Measurements from ENCODE around the gene HLCS. TPM values are rescaled to one million over a fixed set of nuclear protein-coding genes. Genes with fewer than 3 reads are reported as not detected.

The HLCS gene
- total RNA-seq, 2 donors from 2014 or later, result 6.9 to 10.0 TPM

DNA sequence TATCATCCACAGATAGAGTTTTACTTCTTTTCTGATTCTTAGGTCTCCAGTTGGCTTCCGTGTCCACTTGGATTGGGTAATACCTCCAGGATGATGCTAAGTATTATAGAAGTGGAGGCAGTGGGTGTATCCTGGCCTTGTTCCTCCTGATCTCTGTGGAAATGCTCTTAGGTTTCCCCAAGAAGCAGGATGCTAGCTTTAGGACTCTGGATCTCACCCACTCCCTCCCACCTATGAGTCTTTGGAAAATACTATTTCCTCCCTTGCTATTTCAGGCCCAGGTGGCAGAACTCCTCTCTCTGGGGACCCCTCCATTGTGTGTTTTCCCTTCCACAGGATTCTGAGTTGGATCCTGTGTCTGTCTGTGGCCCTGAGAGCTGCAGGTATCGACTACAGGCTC lies 180.9 kb downstream of the HLCS start:
- H3K4me3 ChIP-seq, result no peak overlapping the region
- H3K27me3 ChIP-seq, result no peaks in the 10 kb centered on the region
- TF ChIP-seq, protein P1, sequence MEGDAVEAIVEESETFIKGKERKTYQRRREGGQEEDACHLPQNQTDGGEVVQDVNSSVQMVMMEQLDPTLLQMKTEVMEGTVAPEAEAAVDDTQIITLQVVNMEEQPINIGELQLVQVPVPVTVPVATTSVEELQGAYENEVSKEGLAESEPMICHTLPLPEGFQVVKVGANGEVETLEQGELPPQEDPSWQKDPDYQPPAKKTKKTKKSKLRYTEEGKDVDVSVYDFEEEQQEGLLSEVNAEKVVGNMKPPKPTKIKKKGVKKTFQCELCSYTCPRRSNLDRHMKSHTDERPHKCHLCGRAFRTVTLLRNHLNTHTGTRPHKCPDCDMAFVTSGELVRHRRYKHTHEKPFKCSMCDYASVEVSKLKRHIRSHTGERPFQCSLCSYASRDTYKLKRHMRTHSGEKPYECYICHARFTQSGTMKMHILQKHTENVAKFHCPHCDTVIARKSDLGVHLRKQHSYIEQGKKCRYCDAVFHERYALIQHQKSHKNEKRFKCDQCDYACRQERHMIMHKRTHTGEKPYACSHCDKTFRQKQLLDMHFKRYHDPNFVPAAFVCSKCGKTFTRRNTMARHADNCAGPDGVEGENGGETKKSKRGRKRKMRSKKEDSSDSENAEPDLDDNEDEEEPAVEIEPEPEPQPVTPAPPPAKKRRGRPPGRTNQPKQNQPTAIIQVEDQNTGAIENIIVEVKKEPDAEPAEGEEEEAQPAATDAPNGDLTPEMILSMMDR (IDR thresholded peaks at IDR 0.05), result no peak
- H3K36me3 ChIP-seq, result no peaks in the 10 kb centered on the region
- H3K9me3 ChIP-seq, result no peaks in the 10 kb centered on the region
- peaks cover 0 to 11% of the 10 kb centered on the region in 2 donors for H3K4me1 ChIP-seq
- DNase-seq (ENCODE audit: low spot score), result no peak
- H3K27ac ChIP-seq, result no peak overlapping the region

DNA sequence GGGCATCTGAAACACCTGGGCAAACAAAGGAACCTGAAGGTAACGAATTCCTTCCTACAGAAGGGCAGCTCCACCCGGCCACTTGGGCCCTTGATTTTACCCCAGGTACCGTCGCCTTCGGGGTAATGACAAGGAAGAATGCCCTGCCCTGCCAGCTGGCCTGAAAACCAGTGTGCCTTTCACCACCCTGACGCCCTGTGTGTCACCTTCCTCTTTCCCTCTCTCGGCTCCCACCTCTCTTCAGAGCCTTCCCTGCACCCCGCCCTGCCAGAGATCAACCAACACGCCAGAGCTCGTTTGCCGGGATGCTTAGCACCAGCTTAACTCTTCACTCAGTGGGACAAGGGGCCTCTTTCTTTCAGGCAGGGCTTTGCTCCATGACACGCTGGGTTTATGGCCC lies 181.5 kb downstream of the HLCS start:
- DNase-seq (ENCODE audit: low spot score), result no peak
- Histone ChIP-seq H3K36me3 (no peaks in the 10 kb centered on the region), H3K4me3 (no peak overlapping the region), H3K4me1 (peaks cover 0 to 11% of the 10 kb centered on the region in 2 donors), H3K27me3 (no peaks in the 10 kb centered on the region), H3K27ac (no peak overlapping the region), H3K9me3 (no peaks in the 10 kb centered on the region)
- TF ChIP-seq, protein P1 (IDR thresholded peaks at IDR 0.05), result no peak

DNA sequence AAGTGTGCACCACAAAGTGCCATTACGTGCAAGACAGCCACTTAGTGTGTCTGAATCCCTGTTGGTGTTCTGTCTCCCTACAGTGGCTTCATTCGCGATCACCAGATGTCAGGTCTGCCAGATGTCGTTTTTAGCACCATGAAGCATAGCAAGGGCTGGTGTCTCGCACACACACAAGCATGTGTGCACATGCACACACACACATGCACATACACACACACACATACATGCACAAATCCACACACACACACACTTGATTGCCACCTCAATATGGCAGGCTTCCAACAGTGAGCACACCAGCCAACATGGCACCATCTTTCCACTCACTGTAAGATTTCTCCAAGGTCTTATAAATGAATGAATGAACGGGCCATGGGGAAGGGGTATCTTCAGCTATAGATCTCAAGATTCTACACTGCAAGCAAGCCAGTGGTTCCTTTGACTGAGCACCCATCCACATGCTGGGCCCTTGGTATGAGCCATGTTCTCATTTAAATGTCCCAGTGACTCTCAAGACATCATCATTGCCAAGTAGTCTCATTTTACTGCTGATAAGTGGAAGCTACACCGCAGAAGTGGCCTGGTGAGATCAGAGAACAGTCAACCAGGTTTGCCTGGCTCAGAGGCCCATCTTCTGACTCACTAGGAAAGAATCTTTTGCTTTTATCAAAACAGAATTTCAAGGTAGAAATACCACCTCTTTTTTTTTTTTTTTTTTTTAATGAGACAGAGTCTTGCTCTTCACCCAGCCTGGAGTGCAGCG lies 182.7 kb downstream of the HLCS start:
- Histone ChIP-seq H3K4me1 (peaks cover 0 to 11% of the 10 kb centered on the region in 2 donors), H3K27ac (no peak overlapping the region), H3K36me3 (no peaks in the 10 kb centered on the region), H3K4me3 (no peak overlapping the region), H3K9me3 (no peaks in the 10 kb centered on the region), H3K27me3 (no peaks in the 10 kb centered on the region)
- DNase-seq (ENCODE audit: low spot score), result no peak
- TF ChIP-seq, protein P1 (IDR thresholded peaks at IDR 0.05), result no peak

DNA sequence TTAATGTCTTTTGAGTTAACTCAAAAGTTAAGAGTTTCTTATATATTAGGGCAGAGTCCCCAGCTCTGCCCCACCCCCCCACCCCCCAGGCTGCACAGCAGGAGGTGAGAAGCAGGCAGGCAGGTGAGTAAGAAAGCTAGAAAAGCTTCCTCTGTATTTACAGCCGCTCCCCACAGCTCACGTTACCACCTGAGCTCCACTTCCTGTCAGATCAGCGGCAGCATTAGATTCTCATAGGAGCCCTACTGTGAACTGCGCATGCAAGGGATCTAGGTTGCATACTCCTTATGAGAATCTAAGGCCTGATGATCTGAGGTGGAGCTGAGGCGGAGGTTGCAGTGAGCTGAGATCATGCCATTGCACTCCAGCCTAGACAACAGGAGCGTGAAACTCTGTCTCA lies 185.6 kb downstream of the HLCS start:
- H3K4me3 ChIP-seq, result no peak overlapping the region
- DNase-seq (ENCODE audit: low spot score), result no peak
- H3K9me3 ChIP-seq, result no peaks in the 10 kb centered on the region
- H3K36me3 ChIP-seq, result no peaks in the 10 kb centered on the region
- no peaks in the 10 kb centered on the region for H3K27me3 ChIP-seq
- H3K4me1 ChIP-seq, result peaks cover 0 to 11% of the 10 kb centered on the region in 2 donors
- TF ChIP-seq, protein P1 (IDR thresholded peaks at IDR 0.05), result no peak
- H3K27ac ChIP-seq, result no peak overlapping the region

DNA sequence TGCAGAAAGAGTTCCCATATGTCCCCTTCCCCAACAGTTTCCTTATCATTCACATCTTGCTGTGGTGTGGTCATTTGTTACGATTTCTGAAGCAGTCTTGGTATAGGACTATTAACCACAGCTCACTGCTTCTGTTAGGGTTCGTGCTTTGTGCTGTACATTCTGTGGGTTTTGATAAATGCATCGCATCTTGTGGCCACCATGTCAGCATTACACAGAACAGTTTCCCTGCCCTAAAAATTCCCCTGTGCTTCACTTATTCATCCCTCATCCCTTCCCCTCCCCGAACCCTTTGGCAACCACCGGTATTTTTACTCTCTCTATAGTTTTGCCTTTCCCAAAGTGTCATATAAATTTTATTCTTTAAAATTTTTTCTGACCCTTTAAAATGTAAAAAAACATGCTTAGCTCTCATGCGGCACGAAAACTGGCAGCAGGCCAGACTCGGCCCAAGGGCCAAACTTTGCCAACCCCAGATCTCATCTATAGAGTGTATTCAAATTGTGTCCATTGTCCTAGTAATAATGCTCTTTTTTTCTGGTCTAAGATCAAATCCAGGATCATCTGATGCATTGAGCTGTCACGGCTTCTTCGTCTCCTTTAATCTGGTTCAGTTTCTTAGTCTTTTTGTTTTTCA lies 189.4 kb downstream of the HLCS start:
- TF ChIP-seq, protein P1 (IDR thresholded peaks at IDR 0.05), result no peak
- Histone ChIP-seq H3K36me3 (no peaks in the 10 kb centered on the region), H3K4me1 (peaks cover 0 to 7% of the 10 kb centered on the region in 2 donors), H3K4me3 (no peak overlapping the region), H3K9me3 (no peaks in the 10 kb centered on the region), H3K27ac (no peak overlapping the region), H3K27me3 (no peaks in the 10 kb centered on the region)
- no peak for DNase-seq (ENCODE audit: low spot score)

Data from right atrium auricular region (tissue), 2 donors.